Parathyroid adenoma (tissue), 2 donors: ENCODE data around the gene RHOV.

Experiments used
- H2AFZ ChIP-seq: fragments of 300-600 bp; sonication (generic); one replicate; pipeline ENCODE4 v1.7.0; 2017; ENCODE audit warnings: antibody characterized with exemption, mild to moderate bottlenecking
- H3K27ac ChIP-seq: fragments of 300-600 bp; sonication (generic); one replicate; pipeline ENCODE4 v1.7.0; 2017
- H3K27me3 ChIP-seq: fragments of 300-600 bp; sonication (generic); one replicate; pipeline ENCODE4 v1.7.0; 2017; ENCODE audit warnings: low read length; ENCODE audit not compliant: control insufficient read depth, insufficient read depth
- H3K36me3 ChIP-seq: fragments of 300-600 bp; sonication (generic); one replicate; pipeline ENCODE4 v1.7.0; 2017; ENCODE audit warnings: low read length; ENCODE audit not compliant: control insufficient read depth, insufficient read depth
- H3K4me1 ChIP-seq: fragments of 300-600 bp; sonication (generic); one replicate; pipeline ENCODE4 v1.7.0; 2017; ENCODE audit warnings: control low read depth
- H3K4me2 ChIP-seq: fragments of 300-600 bp; sonication (generic); one replicate; pipeline ENCODE4 v1.7.0; 2017; ENCODE audit warnings: low read length
- H3K4me3 ChIP-seq: fragments of 300-600 bp; sonication (generic); one replicate; pipeline ENCODE4 v1.7.0; 2017; ENCODE audit warnings: low read depth, low read length
- H3K79me2 ChIP-seq: fragments of 300-600 bp; sonication (generic); one replicate; pipeline ENCODE4 v1.7.0; 2017; ENCODE audit warnings: control low read depth
- H3K9ac ChIP-seq: fragments of 300-600 bp; sonication (generic); one replicate; pipeline ENCODE4 v1.7.0; 2017; ENCODE audit warnings: mild to moderate bottlenecking
- H3K9me3 ChIP-seq: fragments of 300-600 bp; sonication (generic); one replicate; pipeline ENCODE4 v1.7.0; 2017; ENCODE audit warnings: low read length; ENCODE audit not compliant: control insufficient read depth
- TF ChIP-seq, protein P1 (sequence below): fragments of 300-600 bp; sonication (generic); IDR thresholded peaks from one replicate; pipeline ENCODE4 v1.7.0; 2017; ENCODE audit warnings: antibody characterized with exemption, mild to moderate bottlenecking
- donor health status: primary hyperparathyroidism.

The RHOV gene

DNA sequence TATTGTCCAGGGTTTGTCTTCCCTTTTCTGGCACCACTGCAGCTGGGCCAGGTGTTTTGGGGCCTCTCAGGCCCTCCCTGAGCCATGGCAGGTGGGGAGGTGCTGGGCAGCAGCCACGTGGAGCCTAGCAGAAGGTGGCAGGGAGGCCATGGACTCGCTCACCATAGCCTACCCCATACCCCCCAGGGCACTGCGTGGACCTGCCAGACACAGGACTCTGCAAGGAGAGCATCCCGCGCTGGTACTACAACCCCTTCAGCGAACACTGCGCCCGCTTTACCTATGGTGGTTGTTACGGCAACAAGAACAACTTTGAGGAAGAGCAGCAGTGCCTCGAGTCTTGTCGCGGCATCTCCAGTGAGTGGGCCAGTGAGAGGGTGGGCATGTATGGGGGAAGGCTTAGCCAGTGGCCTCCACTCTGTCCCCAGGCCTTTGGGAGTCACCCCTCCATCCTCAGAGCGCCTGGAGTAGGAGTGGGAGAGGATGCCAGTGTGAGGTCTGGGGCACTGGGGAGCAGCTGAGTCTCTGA is 18.3 kb downstream of the RHOV start:
- H3K4me1 ChIP-seq: no peaks in the 10 kb centered on the region
- H3K36me3 ChIP-seq: no peaks in the 10 kb centered on the region
- H3K4me3 ChIP-seq: no peak overlapping the region
- H3K79me2 ChIP-seq: no peaks in the 10 kb centered on the region
- no peak overlapping the region for H2AFZ ChIP-seq
- no peaks in the 10 kb centered on the region for H3K27me3 ChIP-seq
- H3K27ac ChIP-seq: no peak overlapping the region
- no peak overlapping the region for H3K9ac ChIP-seq
- TF ChIP-seq, protein P1, sequence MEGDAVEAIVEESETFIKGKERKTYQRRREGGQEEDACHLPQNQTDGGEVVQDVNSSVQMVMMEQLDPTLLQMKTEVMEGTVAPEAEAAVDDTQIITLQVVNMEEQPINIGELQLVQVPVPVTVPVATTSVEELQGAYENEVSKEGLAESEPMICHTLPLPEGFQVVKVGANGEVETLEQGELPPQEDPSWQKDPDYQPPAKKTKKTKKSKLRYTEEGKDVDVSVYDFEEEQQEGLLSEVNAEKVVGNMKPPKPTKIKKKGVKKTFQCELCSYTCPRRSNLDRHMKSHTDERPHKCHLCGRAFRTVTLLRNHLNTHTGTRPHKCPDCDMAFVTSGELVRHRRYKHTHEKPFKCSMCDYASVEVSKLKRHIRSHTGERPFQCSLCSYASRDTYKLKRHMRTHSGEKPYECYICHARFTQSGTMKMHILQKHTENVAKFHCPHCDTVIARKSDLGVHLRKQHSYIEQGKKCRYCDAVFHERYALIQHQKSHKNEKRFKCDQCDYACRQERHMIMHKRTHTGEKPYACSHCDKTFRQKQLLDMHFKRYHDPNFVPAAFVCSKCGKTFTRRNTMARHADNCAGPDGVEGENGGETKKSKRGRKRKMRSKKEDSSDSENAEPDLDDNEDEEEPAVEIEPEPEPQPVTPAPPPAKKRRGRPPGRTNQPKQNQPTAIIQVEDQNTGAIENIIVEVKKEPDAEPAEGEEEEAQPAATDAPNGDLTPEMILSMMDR: no peak
- no peaks in the 10 kb centered on the region for H3K9me3 ChIP-seq
- H3K4me2 ChIP-seq: no peak overlapping the region

DNA sequence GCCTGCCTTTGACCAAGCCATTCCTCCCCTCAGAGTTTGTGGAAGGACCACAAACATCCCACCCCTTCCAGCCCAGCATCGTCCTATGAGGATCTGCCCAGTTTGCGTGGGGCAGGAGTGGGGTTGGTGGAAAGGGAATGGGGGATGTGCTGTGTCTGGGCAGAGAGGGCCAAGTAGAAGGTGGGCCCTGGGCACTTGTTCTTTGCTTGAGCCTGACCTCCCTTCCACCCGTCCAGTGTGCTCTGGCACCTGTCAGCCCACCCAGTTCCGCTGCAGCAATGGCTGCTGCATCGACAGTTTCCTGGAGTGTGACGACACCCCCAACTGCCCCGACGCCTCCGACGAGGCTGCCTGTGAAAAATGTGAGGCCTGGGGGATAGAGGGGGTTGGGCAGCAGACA is 19.9 kb downstream of the RHOV start:
- Histone ChIP-seq H3K36me3 (no peaks in the 10 kb centered on the region), H3K9me3 (no peaks in the 10 kb centered on the region), H3K79me2 (no peaks in the 10 kb centered on the region), H2AFZ (no peak overlapping the region), H3K9ac (no peak overlapping the region), H3K4me3 (no peak overlapping the region), H3K27me3 (no peaks in the 10 kb centered on the region), H3K27ac (no peak overlapping the region), H3K4me1 (no peaks in the 10 kb centered on the region), H3K4me2 (no peak overlapping the region)
- TF ChIP-seq, protein P1: no peak

DNA sequence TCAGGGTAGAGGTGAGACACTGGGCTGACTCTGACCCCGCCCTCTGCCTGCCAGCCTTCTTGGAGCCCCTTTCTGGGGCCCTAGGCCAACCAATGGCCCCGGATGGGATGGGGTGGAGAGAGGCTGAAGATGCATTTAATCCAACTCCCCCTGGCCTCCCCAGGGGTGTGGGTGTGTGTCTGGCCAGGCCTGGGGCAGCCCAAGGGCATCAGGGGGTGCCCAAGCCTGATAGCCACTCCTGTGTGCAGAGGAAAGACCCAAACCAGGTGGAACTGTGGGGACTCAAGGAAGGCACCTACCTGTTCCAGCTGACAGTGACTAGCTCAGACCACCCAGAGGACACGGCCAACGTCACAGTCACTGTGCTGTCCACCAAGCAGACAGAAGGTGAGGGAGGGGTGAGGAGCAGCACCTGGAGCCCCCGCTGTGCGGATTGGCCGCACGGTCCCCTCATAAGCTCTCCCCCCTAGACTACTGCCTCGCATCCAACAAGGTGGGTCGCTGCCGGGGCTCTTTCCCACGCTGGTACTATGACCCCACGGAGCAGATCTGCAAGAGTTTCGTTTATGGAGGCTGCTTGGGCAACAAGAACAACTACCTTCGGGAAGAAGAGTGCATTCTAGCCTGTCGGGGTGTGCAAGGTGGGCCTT is 20.7 kb downstream of the RHOV start:
- H3K4me2 ChIP-seq: no peak overlapping the region
- no peak overlapping the region for H3K4me3 ChIP-seq
- H3K9me3 ChIP-seq: no peaks in the 10 kb centered on the region
- no peaks in the 10 kb centered on the region for H3K36me3 ChIP-seq
- no peak overlapping the region for H3K27ac ChIP-seq
- no peak overlapping the region for H2AFZ ChIP-seq
- H3K79me2 ChIP-seq: no peaks in the 10 kb centered on the region
- TF ChIP-seq, protein P1: no peak
- no peaks in the 10 kb centered on the region for H3K27me3 ChIP-seq
- H3K4me1 ChIP-seq: no peaks in the 10 kb centered on the region
- no peak overlapping the region for H3K9ac ChIP-seq

DNA sequence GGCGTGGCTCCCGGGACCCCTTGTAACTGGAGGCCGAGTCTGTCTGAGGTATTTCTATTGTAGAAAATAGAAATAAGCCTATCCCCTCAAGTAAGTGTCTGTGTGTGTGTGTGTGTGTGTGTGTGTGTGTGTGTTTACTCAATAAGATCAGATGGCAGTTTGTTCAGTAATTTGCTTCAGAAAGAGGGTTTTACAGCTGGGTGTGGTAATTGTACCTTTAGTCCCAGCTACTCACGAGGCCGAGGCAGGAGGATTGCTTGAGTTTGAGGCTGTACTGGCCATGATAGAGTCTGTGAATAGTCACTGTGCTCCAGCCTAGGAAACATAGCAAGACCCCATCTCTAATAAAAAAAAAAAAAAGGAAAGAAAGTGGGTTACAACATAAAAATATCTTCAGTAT is 21.5 kb downstream of the RHOV start:
- H3K27ac ChIP-seq: no peak overlapping the region
- H3K27me3 ChIP-seq: no peaks in the 10 kb centered on the region
- no peaks in the 10 kb centered on the region for H3K4me1 ChIP-seq
- H3K9ac ChIP-seq: no peak overlapping the region
- H3K9me3 ChIP-seq: no peaks in the 10 kb centered on the region
- no peaks in the 10 kb centered on the region for H3K79me2 ChIP-seq
- no peak overlapping the region for H3K4me2 ChIP-seq
- TF ChIP-seq, protein P1: no peak
- no peaks in the 10 kb centered on the region for H3K36me3 ChIP-seq
- H3K4me3 ChIP-seq: no peak overlapping the region
- H2AFZ ChIP-seq: no peak overlapping the region

DNA sequence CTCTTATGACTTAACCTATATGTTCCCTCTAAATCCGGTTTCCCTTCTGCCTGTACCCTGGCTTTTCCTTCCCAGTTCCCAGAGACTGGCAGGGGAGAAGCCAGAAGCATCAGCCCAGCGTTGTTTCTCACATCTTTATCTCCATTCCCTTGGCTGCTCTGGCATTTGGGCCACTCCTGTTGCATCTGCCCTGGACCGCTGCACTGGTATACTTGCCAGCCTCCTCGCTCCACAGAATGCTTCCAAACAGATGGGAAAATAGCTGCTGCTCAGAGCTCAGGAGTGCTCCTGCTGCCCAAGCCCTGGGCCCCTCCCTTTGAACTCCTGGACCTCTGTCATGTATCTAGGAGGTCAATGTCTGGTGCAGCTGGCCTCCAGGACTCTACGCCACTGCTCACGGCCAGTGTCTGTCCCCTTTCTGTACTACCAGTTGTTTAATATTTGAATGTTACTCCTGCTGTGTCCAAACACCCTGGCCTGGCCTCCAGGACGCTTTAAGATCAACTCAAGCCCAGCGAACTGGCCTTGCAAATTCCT is 23.4 kb downstream of the RHOV start:
- no peaks in the 10 kb centered on the region for H3K36me3 ChIP-seq
- no peaks in the 10 kb centered on the region for H3K9me3 ChIP-seq
- H3K27me3 ChIP-seq: no peaks in the 10 kb centered on the region
- H3K9ac ChIP-seq: no peak overlapping the region
- H3K4me1 ChIP-seq: peaks cover 7% of the 10 kb centered on the region
- no peak overlapping the region for H3K4me3 ChIP-seq
- H3K4me2 ChIP-seq: no peak overlapping the region
- no peak overlapping the region for H2AFZ ChIP-seq
- H3K27ac ChIP-seq: no peak overlapping the region
- TF ChIP-seq, protein P1: no peak
- peaks cover 9% of the 10 kb centered on the region for H3K79me2 ChIP-seq
